Nephron (organoid): ENCODE data around the gene LSAMP.

Experiments used
- H3K27ac Mint-ChIP-seq, 3 experiments: 2 replicates each; pipeline ENCODE4 v1.8.0; 2020; ENCODE audit warnings: mixed read lengths in 3 of 3, mild to moderate bottlenecking in 2 of 3, moderate library complexity in 1 of 3
- H3K27me3 Mint-ChIP-seq: 2 replicates; pipeline ENCODE4 v1.8.0; 2021; ENCODE audit warnings: low read depth, mild to moderate bottlenecking, moderate library complexity, mixed read lengths
- H3K36me3 Mint-ChIP-seq: 2 replicates; pipeline ENCODE4 v1.8.0; 2020; ENCODE audit warnings: low read depth, mixed read lengths
- H3K4me1 Mint-ChIP-seq: 2 replicates; pipeline ENCODE4 v1.8.0; 2020; ENCODE audit warnings: mixed read lengths
- H3K4me3 Mint-ChIP-seq, 3 experiments: 2 replicates each; pipeline ENCODE4 v1.8.0; 2020; ENCODE audit warnings: mild to moderate bottlenecking in 3 of 3, mixed read lengths in 3 of 3, moderate library complexity in 2 of 3
- H3K9me3 Mint-ChIP-seq: 2 replicates; pipeline ENCODE4 v1.8.0; 2020; ENCODE audit warnings: mixed read lengths
- CTCF ChIP-seq, 3 experiments: fragments of 200-600 bp; sonication (generic); IDR thresholded peaks; one replicate each; pipeline ENCODE4 v1.5.0; 2021; ENCODE audit warnings: antibody characterized with exemption in 3 of 3; ENCODE audit not compliant: unreplicated experiment in 3 of 3

Gene LSAMP

GRCh38 chr3:116314476-116314875 lies 130.8 kb downstream of the LSAMP start:
- Mint-ChIP-seq H3K4me1 (peaks cover 6% of the 10 kb centered on the region), H3K27ac (peak overlapping the region in 2 of 3 experiments; percentile 51 to 61), H3K9me3 (no peaks in the 10 kb centered on the region), H3K4me3 (no peak overlapping the region), H3K36me3 (no peaks in the 10 kb centered on the region), H3K27me3 (no peaks in the 10 kb centered on the region)
- no peak for TF ChIP-seq CTCF (IDR thresholded peaks at IDR 0.05; ENCODE audit: unreplicated experiment in 3 of 3)

DNA sequence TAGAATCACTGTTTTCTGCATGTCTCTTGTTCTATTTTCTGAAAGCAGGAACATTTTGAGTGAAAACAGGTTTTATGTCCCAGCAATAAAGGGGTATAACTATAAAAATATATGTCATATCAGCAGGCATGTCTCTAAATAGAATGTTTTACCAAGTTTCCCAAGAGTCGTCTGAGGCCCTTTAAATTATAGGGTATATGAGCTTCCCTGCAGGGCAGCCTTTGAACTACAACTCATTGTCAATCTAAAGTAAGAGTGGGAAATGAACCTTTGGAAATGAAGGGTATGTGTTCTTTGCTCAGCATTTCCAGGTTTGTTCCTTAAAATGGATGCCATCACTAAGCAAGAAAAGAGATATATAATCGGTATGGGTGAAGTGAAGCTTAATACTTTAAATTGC lies 138.6 kb downstream of the LSAMP start:
- Mint-ChIP-seq H3K4me3 (no peak overlapping the region), H3K4me1 (peaks cover 11% of the 10 kb centered on the region), H3K27me3 (no peaks in the 10 kb centered on the region), H3K27ac (no peak overlapping the region), H3K9me3 (no peaks in the 10 kb centered on the region), H3K36me3 (no peaks in the 10 kb centered on the region)
- TF ChIP-seq CTCF (IDR thresholded peaks at IDR 0.05; ENCODE audit: unreplicated experiment in 3 of 3) = peak in 1 of 3 experiments; percentile 11

GRCh38 chr3:116306149-116306548 lies 139.1 kb downstream of the LSAMP start:
- no peaks in the 10 kb centered on the region for H3K9me3 Mint-ChIP-seq
- TF ChIP-seq CTCF (IDR thresholded peaks at IDR 0.05; ENCODE audit: unreplicated experiment in 3 of 3) = no peak
- H3K4me3 Mint-ChIP-seq = no peak overlapping the region
- no peak overlapping the region for H3K27ac Mint-ChIP-seq
- H3K27me3 Mint-ChIP-seq = no peaks in the 10 kb centered on the region
- H3K4me1 Mint-ChIP-seq = peaks cover 11% of the 10 kb centered on the region
- H3K36me3 Mint-ChIP-seq = no peaks in the 10 kb centered on the region

- Mint-ChIP-seq H3K9me3 (no peaks in the 10 kb centered on the region), H3K4me3 (no peak overlapping the region), H3K36me3 (no peaks in the 10 kb centered on the region), H3K27ac (peak overlapping the region in 1 of 3 experiments; percentile 41), H3K27me3 (no peaks in the 10 kb centered on the region), H3K4me1 (peaks cover 5% of the 10 kb centered on the region)
- TF ChIP-seq CTCF (IDR thresholded peaks at IDR 0.05; ENCODE audit: unreplicated experiment in 3 of 3) = no peak
These were observed 143.1 kb downstream of the LSAMP start for GRCh38 chr3:116302087-116302747.

- peaks cover 5% of the 10 kb centered on the region for H3K4me1 Mint-ChIP-seq
- H3K27ac Mint-ChIP-seq = no peak overlapping the region
- H3K9me3 Mint-ChIP-seq = no peaks in the 10 kb centered on the region
- TF ChIP-seq CTCF (IDR thresholded peaks at IDR 0.05; ENCODE audit: unreplicated experiment in 3 of 3) = no peak
- H3K4me3 Mint-ChIP-seq = no peak overlapping the region
- H3K36me3 Mint-ChIP-seq = no peaks in the 10 kb centered on the region
- H3K27me3 Mint-ChIP-seq = no peaks in the 10 kb centered on the region
These were observed 143.9 kb downstream of the LSAMP start for GRCh38 chr3:116301422-116301821.

DNA sequence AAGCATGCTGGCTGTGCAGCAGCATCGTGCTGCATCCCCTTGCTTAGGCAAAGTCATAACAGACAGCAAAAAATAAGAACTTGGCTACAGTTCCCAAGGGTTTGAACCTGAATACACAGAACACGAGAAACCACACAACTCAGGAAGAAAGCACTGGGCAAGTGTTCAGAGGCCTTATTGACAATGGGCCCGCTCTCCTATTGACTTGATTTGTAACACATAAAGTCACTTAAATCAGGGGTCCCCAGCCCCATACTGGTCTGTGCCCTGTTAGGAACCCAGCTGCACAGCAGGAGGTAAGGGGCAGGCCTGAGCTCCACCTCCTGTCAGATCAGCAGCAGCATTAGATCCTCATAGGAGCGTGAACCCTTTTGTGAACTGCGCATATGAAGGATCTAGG lies 145.1 kb downstream of the LSAMP start:
- Mint-ChIP-seq H3K4me1 (peaks cover 5% of the 10 kb centered on the region), H3K27ac (no peak overlapping the region), H3K36me3 (no peaks in the 10 kb centered on the region), H3K9me3 (no peaks in the 10 kb centered on the region), H3K27me3 (no peaks in the 10 kb centered on the region), H3K4me3 (no peak overlapping the region)
- no peak for TF ChIP-seq CTCF (IDR thresholded peaks at IDR 0.05; ENCODE audit: unreplicated experiment in 3 of 3)
